ENCODE data around the gene MDGA2.
"Not testable (repeated sequence)": the region's sequence is repeated elsewhere in the genome, so short reads cannot be mapped to it uniquely, and the experiment has no call there.

MDGA2 gene

GRCh38 chr14:47284283-47284682, 391.1 kb downstream of the MDGA2 start:
- no peak overlapping the region for H3K4me3 ChIP-seq (ENCODE audit: low read length)
- no peak for TF ChIP-seq CTCF (conservative IDR thresholded peaks at IDR 0.05; ENCODE audit: low read depth, low read length)

GRCh38 chr14:47281761-47282160, 393.6 kb downstream of the MDGA2 start:
- not testable (repeated sequence) for DNase-seq (ENCODE audit: low read depth); H3K4me3 ChIP-seq (ENCODE audit: low read length)

More at GRCh38 chr14:47284283-47284682, 391.1 kb downstream of the MDGA2 start:
- no peak for DNase-seq (ENCODE audit: low read depth)

GRCh38 chr14:47278233-47278842, 397.1 kb downstream of the MDGA2 start:
- no peak overlapping the region for H3K4me3 ChIP-seq (ENCODE audit: low read length)
- DNase-seq (ENCODE audit: low read depth) = no peak
- TF ChIP-seq CTCF (conservative IDR thresholded peaks at IDR 0.05; ENCODE audit: low read depth, low read length) = peak; percentile 85

- no peak for DNase-seq (ENCODE audit: low read depth)
- H3K4me3 ChIP-seq (ENCODE audit: low read length) = no peak overlapping the region
- TF ChIP-seq CTCF (conservative IDR thresholded peaks at IDR 0.05; ENCODE audit: low read depth, low read length) = no peak
Observed at GRCh38 chr14:47277703-47278102, 397.7 kb downstream of the MDGA2 start.

- H3K4me3 ChIP-seq (ENCODE audit: low read length) = no peak overlapping the region
- TF ChIP-seq CTCF (conservative IDR thresholded peaks at IDR 0.05; ENCODE audit: low read depth, low read length) = no peak
- no peak for DNase-seq (ENCODE audit: low read depth)
Observed at GRCh38 chr14:47276931-47277330, 398.5 kb downstream of the MDGA2 start.

GRCh38 chr14:47273939-47274338, 401.5 kb downstream of the MDGA2 start:
- H3K4me3 ChIP-seq (ENCODE audit: low read length) = no peak overlapping the region
- no peak for TF ChIP-seq CTCF (conservative IDR thresholded peaks at IDR 0.05; ENCODE audit: low read depth, low read length)
- no peak for DNase-seq (ENCODE audit: low read depth)

- no peak for DNase-seq (ENCODE audit: low read depth)
- TF ChIP-seq CTCF (conservative IDR thresholded peaks at IDR 0.05; ENCODE audit: low read depth, low read length) = no peak
- no peak overlapping the region for H3K4me3 ChIP-seq (ENCODE audit: low read length)
Observed at GRCh38 chr14:47270715-47271114, 404.7 kb downstream of the MDGA2 start.
